Measurements from ENCODE around the gene ZNF385B.
"Not testable (repeated sequence)": the region's sequence is repeated elsewhere in the genome, so short reads cannot be mapped to it uniquely, and the experiment has no call there.

ZNF385B gene

DNA sequence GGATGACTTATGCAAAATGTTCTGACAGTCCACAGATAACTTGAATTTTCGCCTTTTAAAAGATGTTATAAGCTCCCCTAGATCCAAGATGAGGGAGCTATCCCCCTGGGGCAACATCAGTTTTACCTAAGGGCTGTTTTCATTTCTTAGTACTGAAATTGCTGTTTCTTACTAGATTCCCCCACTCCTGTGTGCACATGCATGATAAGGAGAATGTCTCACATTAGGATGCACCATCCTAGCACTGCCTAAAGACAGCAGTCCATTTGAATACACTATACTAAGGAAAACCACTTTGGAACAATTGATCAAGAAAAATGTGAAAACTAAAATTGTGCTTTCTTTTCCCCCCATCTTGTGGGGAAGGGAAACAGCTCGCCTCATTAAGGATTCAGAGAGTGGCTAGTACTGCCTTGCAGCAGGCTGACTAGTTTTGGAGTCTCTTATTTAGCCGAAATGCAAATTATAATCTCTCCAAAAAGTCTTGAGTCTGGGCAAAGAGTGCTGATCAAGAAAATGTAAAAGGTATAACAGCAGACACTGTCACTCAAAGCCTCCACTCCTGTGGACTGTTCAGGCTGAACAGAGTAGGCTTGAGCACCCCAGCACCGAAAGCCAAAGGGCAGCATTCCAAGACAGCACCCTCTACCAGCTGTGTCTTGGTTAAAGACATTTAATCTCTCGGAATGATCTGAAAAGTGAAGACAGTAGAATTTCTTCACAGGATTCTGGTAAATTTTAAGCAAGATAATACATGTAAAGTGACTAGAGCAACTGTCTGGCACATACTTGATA lies 65.0 kb downstream of the ZNF385B start:
- DNase-seq = no peak

GRCh38 chr2:179793902-179794301 lies 67.5 kb downstream of the ZNF385B start:
- DNase-seq = no peak

DNA sequence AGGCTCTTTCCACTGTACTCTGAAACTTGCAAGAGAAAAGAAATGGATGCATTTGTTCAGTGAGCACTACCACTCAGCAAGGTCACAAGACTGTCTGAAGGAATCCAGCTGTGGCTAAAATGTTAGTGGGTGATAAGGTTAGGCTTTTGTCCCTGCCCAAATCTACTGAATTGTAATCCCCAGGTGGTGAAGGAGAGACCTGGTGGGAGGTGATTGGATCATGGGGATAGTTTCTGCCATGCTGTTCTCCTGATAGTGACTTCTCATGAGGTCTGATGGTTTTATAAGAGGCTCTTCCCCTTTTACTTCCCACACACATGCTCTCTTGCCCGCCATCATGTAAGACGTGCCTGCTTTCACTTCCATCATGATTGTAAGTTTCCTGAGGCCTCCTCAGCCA lies 68.2 kb downstream of the ZNF385B start:
- no peak for DNase-seq

DNA sequence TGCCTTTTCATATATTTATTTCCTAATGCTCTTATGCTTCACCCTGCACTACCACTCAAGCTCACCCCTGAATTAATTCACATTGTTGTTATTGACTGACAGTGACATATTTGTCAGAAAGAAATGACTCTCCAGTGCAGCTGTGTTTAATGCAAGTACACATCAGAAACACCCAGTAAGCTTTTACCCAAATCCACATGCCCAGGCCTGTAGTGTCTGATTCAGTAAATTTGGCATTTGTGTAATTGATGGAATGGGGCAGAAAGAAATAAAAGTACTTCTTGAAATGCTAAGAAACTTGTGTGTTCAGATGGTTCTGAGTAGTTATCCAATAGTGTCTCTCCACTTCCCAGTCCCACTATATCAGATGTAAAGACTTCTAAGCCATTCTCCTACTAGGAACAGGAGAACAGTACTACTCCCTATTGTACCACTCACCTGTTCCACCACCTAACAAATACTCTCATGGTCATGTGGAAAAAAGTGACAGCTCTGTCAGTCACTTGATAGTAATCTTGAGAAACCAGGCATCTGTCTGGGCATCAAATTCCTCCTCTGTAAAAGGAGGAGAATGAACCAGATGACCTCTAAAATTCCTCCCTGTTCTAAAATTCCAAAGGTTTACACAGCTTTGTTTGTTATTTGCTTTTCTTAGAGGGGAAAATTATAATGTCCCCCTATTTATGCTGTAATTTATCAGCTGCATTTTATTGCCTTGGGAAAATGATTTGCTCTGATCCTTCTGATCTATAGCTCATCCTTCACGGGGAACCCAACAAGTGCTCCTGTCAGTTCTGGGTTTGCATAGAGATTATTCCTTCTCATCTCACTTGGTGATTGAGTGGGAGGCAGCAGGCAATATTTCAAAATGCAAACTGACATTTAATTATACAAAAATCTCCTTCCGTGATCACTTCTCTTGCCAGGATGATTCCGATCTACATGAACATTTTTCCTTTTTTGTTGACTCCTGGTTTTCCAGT lies 70.9 kb downstream of the ZNF385B start:
- no peak for DNase-seq

DNA sequence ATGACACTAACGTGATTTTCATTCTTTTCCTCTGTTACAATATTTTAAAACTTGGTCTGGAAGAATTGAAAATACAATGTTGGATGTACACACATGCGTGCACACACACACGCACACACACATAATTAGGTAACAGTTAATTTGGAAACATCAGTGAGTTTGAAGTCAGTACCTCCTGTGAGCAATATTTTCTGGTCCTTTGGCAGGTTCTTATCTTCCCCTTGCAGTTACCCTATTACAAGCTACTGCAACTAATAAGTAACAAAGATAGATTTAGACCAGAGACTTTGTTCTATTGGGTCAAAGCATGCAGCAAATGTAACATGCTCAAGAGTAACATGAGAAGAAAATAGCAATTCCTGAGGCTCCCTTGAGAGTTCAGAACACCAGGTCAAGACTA lies 73.3 kb downstream of the ZNF385B start:
- no peak for DNase-seq

DNA sequence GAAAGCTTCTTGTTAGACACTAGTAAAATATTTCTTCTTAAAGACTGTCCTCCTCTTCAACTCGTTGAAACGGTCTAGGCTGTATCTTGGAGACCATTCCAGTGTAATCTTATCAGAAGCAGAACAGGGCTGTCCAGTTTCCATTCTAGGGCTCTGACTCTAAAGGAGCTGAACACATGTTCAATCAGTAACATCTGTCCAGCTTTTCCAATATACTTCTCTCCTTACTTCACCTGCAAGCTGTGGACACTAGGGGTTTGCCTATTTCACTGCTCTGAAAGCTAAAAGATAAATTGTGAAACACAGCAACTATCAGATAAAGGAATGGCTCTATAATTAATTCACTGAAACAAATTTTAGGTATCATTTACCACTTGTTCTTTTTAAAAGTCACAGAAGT lies 73.8 kb downstream of the ZNF385B start:
- no peak for DNase-seq

DNA sequence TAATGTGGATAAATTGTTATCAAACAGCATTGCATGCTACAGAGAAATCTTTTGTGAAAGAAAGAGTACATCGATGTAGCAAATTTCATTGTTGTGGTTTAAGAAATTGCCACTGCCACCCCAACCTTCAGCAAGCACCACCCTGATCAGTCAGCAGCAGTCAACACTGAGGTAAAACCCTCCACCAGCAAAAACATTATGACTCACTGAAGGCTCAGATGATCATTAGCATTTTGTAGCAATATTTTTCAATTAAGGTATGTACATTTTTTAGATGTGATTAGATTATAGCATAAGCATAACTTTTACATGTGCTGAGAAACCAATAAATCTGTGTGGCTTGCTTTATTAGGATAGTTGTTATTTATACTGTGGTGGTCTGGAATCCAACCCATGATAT lies 75.5 kb downstream of the ZNF385B start:
- DNase-seq = no peak

DNA sequence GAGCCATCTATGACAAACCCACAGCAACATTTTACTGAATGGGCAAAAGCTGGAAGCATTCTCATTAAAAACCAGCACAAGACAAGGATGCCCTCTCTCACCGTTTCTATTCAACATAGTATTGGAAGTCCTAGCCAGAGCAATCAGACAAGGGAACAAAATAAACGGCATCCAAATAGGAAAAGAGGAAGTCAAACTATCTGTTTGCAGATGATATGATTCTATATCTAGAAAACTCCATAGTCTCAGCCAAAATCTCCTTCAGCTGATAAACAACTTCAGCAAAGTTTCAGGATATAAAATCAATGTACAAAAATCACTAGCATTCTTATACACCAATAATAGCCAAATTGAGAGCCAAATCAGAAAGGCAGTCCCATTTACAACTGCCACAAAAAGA lies 79.1 kb downstream of the ZNF385B start:
- not testable (repeated sequence) for DNase-seq

GRCh38 chr2:179773986-179774385 lies 87.4 kb downstream of the ZNF385B start:
- no peak for DNase-seq

DNA sequence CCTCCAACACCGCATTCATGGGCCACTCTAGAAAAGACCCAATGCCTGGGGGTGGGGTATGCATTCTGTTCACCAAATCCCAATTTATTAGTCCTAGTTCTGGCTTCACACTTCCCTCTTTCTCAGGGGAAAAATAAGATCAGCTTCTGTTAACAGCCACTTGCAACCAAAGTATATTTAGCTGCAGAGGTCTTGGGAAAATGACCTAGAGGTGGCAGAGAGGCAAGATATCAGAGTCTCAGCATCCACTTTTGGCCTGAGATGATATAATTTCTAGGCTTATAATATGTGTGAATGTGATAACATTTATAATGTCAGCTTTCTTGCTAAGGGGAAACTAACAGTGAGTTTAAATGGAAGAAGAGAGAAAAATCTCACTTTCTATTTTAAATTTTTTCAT lies 89.1 kb downstream of the ZNF385B start:
- no peak for DNase-seq

- DNase-seq = no peak
Observed at GRCh38 chr2:179771791-179772190, 89.6 kb downstream of the ZNF385B start.

DNA sequence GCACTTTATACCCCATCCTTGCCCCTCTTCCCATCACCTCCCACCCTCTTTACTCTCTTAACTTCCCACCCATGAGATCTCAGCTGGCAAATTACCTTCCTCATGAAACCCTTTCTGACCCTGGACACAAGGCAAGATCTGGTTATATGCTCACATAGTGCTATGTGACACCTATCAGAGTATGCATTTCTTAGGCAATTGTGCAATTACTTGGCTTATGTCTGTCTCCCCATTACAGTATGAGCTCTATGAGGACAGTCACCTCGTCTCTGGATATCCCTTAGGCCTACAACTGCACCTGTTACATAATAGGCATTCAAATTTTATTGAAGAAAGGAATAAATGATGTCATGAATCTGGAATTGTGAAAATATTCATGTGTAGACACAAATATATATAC lies 91.4 kb downstream of the ZNF385B start:
- DNase-seq = no peak

DNA sequence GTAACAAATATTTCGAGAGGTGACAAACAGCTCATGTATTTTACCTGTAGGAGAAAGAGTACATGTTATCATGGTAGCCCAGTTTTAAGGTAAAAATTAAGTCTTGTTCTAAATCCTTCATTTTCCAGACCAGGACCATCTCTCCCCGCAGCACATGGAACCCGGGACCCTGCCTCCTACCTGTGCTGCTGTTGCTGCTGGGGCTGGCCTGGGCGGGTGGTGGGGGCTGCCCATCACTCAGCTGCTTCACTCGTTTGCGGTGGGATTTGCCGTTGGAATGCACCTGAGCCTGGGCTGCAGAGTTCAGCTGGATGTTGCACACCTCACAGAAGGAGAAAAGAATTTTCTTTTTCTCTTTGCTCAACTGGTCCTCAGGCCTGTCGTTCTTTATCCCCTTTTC lies 92.1 kb downstream of the ZNF385B start:
- no peak for DNase-seq

- no peak for DNase-seq
Observed at GRCh38 chr2:179768765-179769164, 92.6 kb downstream of the ZNF385B start.

- no peak for DNase-seq
Observed at GRCh38 chr2:179765666-179766065, 95.7 kb downstream of the ZNF385B start.

DNA sequence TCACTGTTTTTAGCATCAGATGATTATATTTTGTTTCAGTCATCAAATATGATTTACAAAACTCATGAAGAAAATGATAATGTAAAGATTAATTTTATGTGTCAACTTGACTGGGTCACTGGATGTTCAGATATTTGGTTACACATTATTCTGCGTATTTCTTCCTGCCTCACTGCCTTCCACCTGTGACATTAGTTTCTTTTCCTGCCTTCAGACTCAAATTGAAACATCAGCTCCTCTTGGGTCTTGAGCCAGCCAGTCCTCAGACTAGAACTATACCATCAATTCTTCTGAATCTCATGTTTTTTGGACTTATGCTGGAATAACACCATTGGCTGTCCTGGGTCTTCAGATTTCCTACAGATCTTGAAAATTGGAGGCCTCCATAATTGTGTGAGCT lies 96.7 kb downstream of the ZNF385B start:
- DNase-seq = no peak

DNA sequence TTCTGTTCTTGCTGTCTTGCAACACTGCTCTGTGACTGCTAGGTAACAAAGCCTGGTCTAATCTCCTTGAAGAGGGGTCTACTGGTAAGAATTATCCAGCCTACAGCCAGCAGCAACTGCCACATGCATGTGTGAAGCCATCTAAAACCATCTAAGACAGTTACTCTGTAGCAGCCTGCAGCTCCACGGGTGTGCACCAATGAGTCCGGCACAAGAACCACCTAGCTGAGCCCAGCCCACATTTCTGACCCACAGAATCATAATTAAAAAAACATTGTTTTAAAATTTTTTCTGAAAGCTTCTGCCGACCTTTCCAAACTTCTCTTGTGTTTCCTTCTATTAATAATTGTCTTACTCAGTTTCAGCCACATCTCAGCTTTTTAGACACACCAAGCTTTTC lies 102.8 kb downstream of the ZNF385B start:
- no peak for DNase-seq

- DNase-seq = no peak
Observed at GRCh38 chr2:179751163-179751809, 110.1 kb downstream of the ZNF385B start.

- DNase-seq = no peak
Observed at GRCh38 chr2:179749210-179749609, 112.2 kb downstream of the ZNF385B start.

- DNase-seq = no peak
Observed at GRCh38 chr2:179746981-179747380, 114.4 kb downstream of the ZNF385B start.

DNA sequence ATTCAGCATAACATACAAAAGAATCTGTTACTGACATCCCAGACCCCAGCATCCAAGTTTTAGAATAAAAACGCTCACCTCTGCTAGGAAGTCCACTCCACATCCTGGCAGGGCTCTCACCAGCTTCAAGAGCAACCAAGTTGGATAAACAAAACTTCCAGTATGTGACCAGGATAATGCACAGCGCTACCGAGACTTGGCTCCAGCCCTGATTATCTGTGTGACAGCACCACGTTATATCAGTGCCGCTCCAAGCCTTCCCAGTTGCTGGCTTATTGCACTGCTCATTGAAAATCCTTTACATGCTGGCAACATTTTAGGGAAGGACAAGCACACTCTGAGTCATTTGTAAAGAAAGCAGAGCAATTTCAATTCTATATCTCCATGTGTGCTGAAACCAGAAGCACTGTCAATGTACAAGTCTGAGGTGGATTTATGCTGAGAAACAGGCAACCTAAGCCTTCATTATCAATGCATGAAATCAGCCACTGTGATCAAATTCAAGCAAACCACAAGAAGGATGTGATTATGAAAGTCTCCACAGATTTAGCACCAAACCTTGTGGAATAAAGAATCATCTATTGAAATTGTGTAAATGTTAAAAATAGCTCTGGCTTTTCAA lies 115.7 kb downstream of the ZNF385B start:
- DNase-seq = peak; percentile 35

GRCh38 chr2:179744401-179744800 lies 117.0 kb downstream of the ZNF385B start:
- DNase-seq = no peak

GRCh38 chr2:179741317-179741716 lies 120.1 kb downstream of the ZNF385B start:
- DNase-seq = no peak
